IMR-90 (cell line): ENCODE data around the gene CD68. TPM values are rescaled to one million over a fixed set of nuclear protein-coding genes. Genes with fewer than 3 reads are reported as not detected.

Experiments used
- ATAC-seq: fragments of 200-7000 bp; cut with Tn5 transposase; 2 replicates; pipeline ENCODE4 v1.9.1; 2020; ENCODE audit warnings: low read depth, mild to moderate bottlenecking, moderate library complexity
- BruUV-seq: library from RNA; stranded (reverse); fragments of 400-500 nt; replicated peaks from 2 replicates; lab custom pipeline; 2021; lab: Mats Ljungman, UMichigan
- CTCF ChIA-PET: fragments of 300-600 bp; formaldehyde crosslinking; extraction: SDS; loops from one replicate; lab custom pipeline; 2021; ENCODE audit warnings: antibody characterized with exemption; lab: Yijun Ruan, JAX
- POLR2A ChIA-PET: fragments of 300-600 bp; sonication (Branson Sonifier 250); formaldehyde crosslinking; loops from one replicate; lab custom pipeline; 2022; ENCODE audit warnings: antibody characterized with exemption; ENCODE audit not compliant: unreplicated experiment; lab: Charles Lee
- DNase-seq: peaks from one replicate; pipeline ENCODE4 v3.0.0; 2013
- H2AFZ ChIP-seq: replicated peaks from 2 replicates; pipeline ENCODE3; 2013; ENCODE audit warnings: low read length, mild to moderate bottlenecking; ENCODE audit not compliant: poor library complexity
- H2AK5ac ChIP-seq: 2 replicates; pipeline ENCODE4 v1.6.1; 2013; ENCODE audit warnings: low read depth, low read length, inconsistent platforms
- H2AK9ac ChIP-seq: replicated peaks from 2 replicates; pipeline ENCODE3; 2013; ENCODE audit warnings: mild to moderate bottlenecking, low read depth, low read length, moderate library complexity; ENCODE audit not compliant: poor library complexity
- H2BK120ac ChIP-seq: 2 replicates; pipeline ENCODE4 v1.6.1; 2013; ENCODE audit warnings: low read depth, low read length, inconsistent platforms
- H2BK15ac ChIP-seq: 3 replicates; pipeline ENCODE4 v1.6.1; 2013; ENCODE audit warnings: low read depth, low read length, inconsistent platforms
- H2BK20ac ChIP-seq: 2 replicates; pipeline ENCODE4 v1.6.1; 2013; ENCODE audit warnings: low read depth, mild to moderate bottlenecking, inconsistent platforms, low read length, moderate library complexity
- H2BK5ac ChIP-seq: 2 replicates; pipeline ENCODE4 v1.6.1; 2013; ENCODE audit warnings: mild to moderate bottlenecking, low read depth, low read length, inconsistent platforms; ENCODE audit not compliant: poor library complexity, severe bottlenecking
- H3K14ac ChIP-seq: replicated peaks from 2 replicates; pipeline ENCODE4 v1.6.1; 2013; ENCODE audit warnings: low read depth, low read length, inconsistent platforms
- H3K18ac ChIP-seq: 2 replicates; pipeline ENCODE4 v1.6.1; 2013; ENCODE audit warnings: low read depth, low read length, control low read depth
- H3K23ac ChIP-seq: 2 replicates; pipeline ENCODE4 v1.6.1; 2013; ENCODE audit warnings: low read depth, low read length, inconsistent platforms
- H3K27ac ChIP-seq: 2 replicates; pipeline ENCODE4 v1.5.1; 2013; ENCODE audit warnings: mild to moderate bottlenecking, control low read depth, low read length; ENCODE audit not compliant: insufficient read depth
- H3K27me3 ChIP-seq: 2 replicates; pipeline ENCODE4 v1.6.1; 2013; ENCODE audit warnings: low read length; ENCODE audit not compliant: control insufficient read depth, insufficient read depth
- H3K36me3 ChIP-seq: 2 replicates; pipeline ENCODE4 v1.6.1; 2013; ENCODE audit warnings: low read length, mixed read lengths; ENCODE audit not compliant: control insufficient read depth, insufficient read depth
- H3K4ac ChIP-seq: 2 replicates; pipeline ENCODE4 v1.6.1; 2013; ENCODE audit warnings: low read depth, low read length, inconsistent platforms
- H3K4me1 ChIP-seq: 2 replicates; pipeline ENCODE4 v1.6.1; 2013; ENCODE audit warnings: low read length, mixed read lengths; ENCODE audit not compliant: control insufficient read depth, insufficient read depth
- H3K4me2 ChIP-seq: 2 replicates; pipeline ENCODE4 v1.6.1; 2013; ENCODE audit warnings: low read depth, mild to moderate bottlenecking, control low read depth, low read length, moderate library complexity
- H3K4me3 ChIP-seq: 2 replicates; pipeline ENCODE4 v1.5.1; 2013; ENCODE audit warnings: low read depth, mild to moderate bottlenecking, control low read depth, low read length, moderate library complexity; ENCODE audit not compliant: insufficient read depth
- H3K56ac ChIP-seq: 2 replicates; pipeline ENCODE4 v1.6.1; 2013; ENCODE audit warnings: low read length, inconsistent platforms; ENCODE audit not compliant: insufficient read depth; ENCODE audit errors: extremely low read depth
- H3K79me1 ChIP-seq, 2 experiments: 2 replicates each; pipeline ENCODE4 v1.6.1; 2013; ENCODE audit warnings: low read length in 2 of 2, inconsistent platforms in 1 of 2, low read depth in 1 of 2
- H3K9ac ChIP-seq: 2 replicates; pipeline ENCODE4 v1.6.1; 2013; ENCODE audit warnings: low read depth, low read length, control low read depth
- H3K9me1 ChIP-seq: 2 replicates; pipeline ENCODE4 v1.6.1; 2013; ENCODE audit warnings: low read length, inconsistent platforms; ENCODE audit not compliant: insufficient read depth
- H3K9me3 ChIP-seq: 2 replicates; pipeline ENCODE4 v1.6.1; 2013; ENCODE audit warnings: low read length; ENCODE audit not compliant: control insufficient read depth, insufficient read depth
- H4K20me1 ChIP-seq: 2 replicates; pipeline ENCODE4 v1.6.1; 2013; ENCODE audit warnings: low read length, inconsistent platforms; ENCODE audit not compliant: insufficient read depth
- H4K5ac ChIP-seq: 2 replicates; pipeline ENCODE4 v1.6.1; 2013; ENCODE audit warnings: mild to moderate bottlenecking, low read depth, low read length, control low read depth
- H4K8ac ChIP-seq, 2 experiments: 2 replicates each; pipeline ENCODE4 v1.6.1; 2013; ENCODE audit warnings: low read depth in 2 of 2, low read length in 2 of 2, control low read depth in 1 of 2, inconsistent platforms in 1 of 2
- H4K91ac ChIP-seq: 2 replicates; pipeline ENCODE4 v1.6.1; 2013; ENCODE audit warnings: low read depth, low read length, inconsistent platforms; ENCODE audit not compliant: insufficient read depth
- BHLHE40 ChIP-seq: fragments of 150-350 bp; IDR thresholded peaks from 2 replicates; pipeline ENCODE4 v1.6.1; 2016; ENCODE audit warnings: mild to moderate bottlenecking, low read depth, low read length
- CEBPB ChIP-seq: IDR thresholded peaks from 2 replicates; pipeline ENCODE4 v1.6.1; 2012; ENCODE audit warnings: low read depth, low read length, improper control_type of control experiment
- CHD1 ChIP-seq: IDR thresholded peaks from 2 replicates; pipeline ENCODE4 v1.6.1; 2012; ENCODE audit warnings: low read depth, low read length, improper control_type of control experiment
- CTCF ChIP-seq: conservative IDR thresholded peaks from 2 replicates; pipeline ENCODE4 v1.5.1; 2012; ENCODE audit warnings: mild to moderate bottlenecking, low read depth, low read length, improper control_type of control experiment
- MAFK ChIP-seq: IDR thresholded peaks from 2 replicates; pipeline ENCODE4 v1.6.1; 2012; ENCODE audit warnings: low read depth, low read length, improper control_type of control experiment
- MXI1 ChIP-seq: IDR thresholded peaks from 2 replicates; pipeline ENCODE4 v1.6.1; 2012; ENCODE audit warnings: low read depth, mild to moderate bottlenecking, low read length, moderate library complexity, borderline replicate concordance
- NFE2L2 ChIP-seq: fragments of 150-350 bp; IDR thresholded peaks from 2 replicates; pipeline ENCODE4 v1.6.1; 2016; ENCODE audit warnings: low read depth, mild to moderate bottlenecking, low read length
- POLR2A ChIP-seq: IDR thresholded peaks from 2 replicates; pipeline ENCODE4 v1.6.1; 2012; ENCODE audit warnings: mild to moderate bottlenecking, low read depth, low read length
- RCOR1 ChIP-seq: IDR thresholded peaks from 2 replicates; pipeline ENCODE4 v1.6.1; 2012; ENCODE audit warnings: mild to moderate bottlenecking, low read length, improper control_type of control experiment; ENCODE audit not compliant: insufficient replicate concordance
- RFX5 ChIP-seq: IDR thresholded peaks from 2 replicates; pipeline ENCODE4 v1.8.0; 2012; ENCODE audit warnings: low read depth, mild to moderate bottlenecking, low read length, moderate library complexity
- SMC3 ChIP-seq: fragments of 150-350 bp; IDR thresholded peaks from 2 replicates; pipeline ENCODE4 v1.6.1; 2016; ENCODE audit warnings: low read depth, mild to moderate bottlenecking, antibody characterized with exemption, low read length, moderate library complexity
- USF2 ChIP-seq: fragments of 150-350 bp; IDR thresholded peaks from 2 replicates; pipeline ENCODE4 v1.6.1; 2017; ENCODE audit warnings: mild to moderate bottlenecking, antibody characterized with exemption, low read length, low read depth
- WGBS, 2 experiments: methylation state at CpG; one replicate each; pipeline versions ENCODE4 v1.1.5 to v1.1.7; 2013; ENCODE audit warnings: missing lambda C conversion rate in 2 of 2; ENCODE audit not compliant: insufficient read length in 1 of 2; ENCODE audit errors: extremely low coverage in 2 of 2; 5-methylcytosine and 5-hydroxymethylcytosine counted together
- dilution Hi-C: fragments of 300-500 bp; cut with HindIII; formaldehyde crosslinking; loops from one replicate; pipeline ENCODE4 v1.14.3; 2018; ENCODE audit warnings: low sequenced_read_pairs; ENCODE audit not compliant: unreplicated experiment
- in situ Hi-C: fragments of 300-500 bp; cut with MboI; formaldehyde crosslinking; loops from 3 replicates; pipeline ENCODE4 v1.14.3; 2019; ENCODE audit warnings: low sequenced_read_pairs, inconsistent platforms, mixed read lengths
- intact Hi-C: fragments of 100-400 bp; cut with micrococcal nuclease; formaldehyde crosslinking; loops from 2 replicates; pipeline ENCODE4 v1.10.0; 2022
- polyA plus RNA-seq, 3 experiments: library from polyadenylated mRNA; depleted of rRNA; stranded (reverse); fragments of >200 nt; gene quantifications; 2 replicates each; pipeline ENCODE4 v1.2.3, GENCODE V29; 2012; ENCODE audit warnings: low replicate concordance in 1 of 3
- total RNA-seq: library from RNA; depleted of rRNA; stranded (reverse); fragments of >200 nt; gene quantifications from 2 replicates; pipeline ENCODE4 v1.2.3, GENCODE V29; 2012

CD68 gene
- total and polyA plus RNA-seq, 2 of the 4 experiments (the other 2 are of a cell fraction), result 16.0 to 43.1 TPM

GRCh38 chr17:7563115-7563869, 16.1 kb upstream of the CD68 start:
- no peak for TF ChIP-seq MAFK
- TF ChIP-seq CEBPB, result no peak
- no peak for TF ChIP-seq RFX5
- TF ChIP-seq SMC3, result no peak
- no peak for TF ChIP-seq BHLHE40
- no peak for TF ChIP-seq USF2
- no peak for TF ChIP-seq RCOR1
- TF ChIP-seq MXI1, result no peak
- no peak for TF ChIP-seq CHD1
- TF ChIP-seq NFE2L2, result no peak
- TF ChIP-seq POLR2A, result no peak
- no peak for TF ChIP-seq CTCF
- Histone ChIP-seq H3K18ac (no peak overlapping the region), H3K56ac (no peak overlapping the region), H3K23ac (no peak overlapping the region), H4K91ac (no peak overlapping the region), H3K36me3 (peaks cover 29% of the 10 kb centered on the region), H2BK15ac (no peak overlapping the region), H3K79me1 (peaks cover 25 to 39% of the 10 kb centered on the region in 2 experiments), H3K4me3 (no peak overlapping the region), H4K5ac (no peak overlapping the region), H2BK20ac (no peak overlapping the region), H4K8ac (no peak overlapping the region), H4K20me1 (no peaks in the 10 kb centered on the region), H3K4me1 (peaks cover 9% of the 10 kb centered on the region), H3K4me2 (no peak overlapping the region; the same call in 1 of the 2 replicates), H2AK5ac (no peak overlapping the region), H3K14ac (no peak overlapping the region), H3K9me3 (no peaks in the 10 kb centered on the region), H2BK5ac (no peak overlapping the region), H2BK120ac (no peak overlapping the region), H3K9ac (no peak overlapping the region), H3K27me3 (no peaks in the 10 kb centered on the region), H3K4ac (no peak overlapping the region), H2AK9ac (peak overlapping the region; percentile 71), H3K27ac (no peak overlapping the region), H2AFZ (no peak overlapping the region), H3K9me1 (no peaks in the 10 kb centered on the region)
- ATAC-seq, result no peak
- in situ Hi-C loops, result no loop called here
- DNase-seq, result no peak
- dilution Hi-C loops, result no loop called here
- intact Hi-C loops, result loop anchor here (5.0 to 10.0 kb wide), 3 partner anchors 211 to 518 kb away; partner anchors contain the start of genes KCTD11, NEURL4 and SLC16A11
- ChIA-PET POLR2A (no interaction called here), CTCF (no interaction called here)
- no TSS peak for BruUV-seq
- 96% methylated on average over 12 of the region's 30 CpGs; no CpG with 5 or more reads in 1 of the 2 experiments for WGBS, 2 experiments
